ENCODE measurements around the gene PTPN11. TPM values are rescaled to one million over a fixed set of nuclear protein-coding genes. Genes with fewer than 3 reads are reported as not detected.

The PTPN11 gene
- polyA plus RNA-seq, 1 donor (not counting 4 experiments of a cell fraction or from before 2014, with no cell fraction given) = 95.3 TPM

DNA sequence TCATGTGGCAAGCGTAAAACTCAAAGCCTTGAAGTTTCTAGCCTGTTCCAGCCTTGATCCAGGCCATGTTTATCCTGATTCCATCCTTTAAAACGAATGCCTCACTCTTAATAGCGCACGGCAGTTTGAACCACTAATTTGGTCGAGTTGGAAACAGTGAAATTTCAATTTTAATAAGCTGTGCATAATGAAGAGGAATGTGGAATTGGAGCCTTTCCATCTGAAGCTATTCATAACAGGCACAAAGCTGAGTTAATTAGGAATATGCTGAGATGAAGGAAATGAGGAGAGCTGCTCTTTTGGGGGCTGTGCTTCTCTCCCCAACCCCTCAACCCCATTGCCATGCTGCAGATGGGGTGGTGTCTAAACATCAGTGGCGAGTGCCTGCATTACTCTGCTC lies 70.7 kb downstream of the PTPN11 start:
- no peak overlapping the region for H3K9ac ChIP-seq (ENCODE audit: control insufficient read depth, extremely low read depth, insufficient read depth, low read length)
- H3K9me1 ChIP-seq (ENCODE audit: control insufficient read depth, extremely low read depth, insufficient read depth, low read length) = no peaks in the 10 kb centered on the region
- H3K4me1 ChIP-seq (ENCODE audit: control insufficient read depth, extremely low read depth, insufficient read depth, low read length) = no peaks in the 10 kb centered on the region
- no peak for TF ChIP-seq EZH2 (IDR thresholded peaks at IDR 0.05; ENCODE audit: low read length)
- TF ChIP-seq, protein P1, sequence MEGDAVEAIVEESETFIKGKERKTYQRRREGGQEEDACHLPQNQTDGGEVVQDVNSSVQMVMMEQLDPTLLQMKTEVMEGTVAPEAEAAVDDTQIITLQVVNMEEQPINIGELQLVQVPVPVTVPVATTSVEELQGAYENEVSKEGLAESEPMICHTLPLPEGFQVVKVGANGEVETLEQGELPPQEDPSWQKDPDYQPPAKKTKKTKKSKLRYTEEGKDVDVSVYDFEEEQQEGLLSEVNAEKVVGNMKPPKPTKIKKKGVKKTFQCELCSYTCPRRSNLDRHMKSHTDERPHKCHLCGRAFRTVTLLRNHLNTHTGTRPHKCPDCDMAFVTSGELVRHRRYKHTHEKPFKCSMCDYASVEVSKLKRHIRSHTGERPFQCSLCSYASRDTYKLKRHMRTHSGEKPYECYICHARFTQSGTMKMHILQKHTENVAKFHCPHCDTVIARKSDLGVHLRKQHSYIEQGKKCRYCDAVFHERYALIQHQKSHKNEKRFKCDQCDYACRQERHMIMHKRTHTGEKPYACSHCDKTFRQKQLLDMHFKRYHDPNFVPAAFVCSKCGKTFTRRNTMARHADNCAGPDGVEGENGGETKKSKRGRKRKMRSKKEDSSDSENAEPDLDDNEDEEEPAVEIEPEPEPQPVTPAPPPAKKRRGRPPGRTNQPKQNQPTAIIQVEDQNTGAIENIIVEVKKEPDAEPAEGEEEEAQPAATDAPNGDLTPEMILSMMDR (optimal IDR thresholded peaks at IDR 0.05 in 1 of 3, IDR thresholded peaks at IDR 0.05 in 1 of 3, conservative IDR thresholded peaks at IDR 0.05 in 1 of 3; ENCODE audit: extremely low read depth in 1 of 3, insufficient read depth in 2 of 3, low read length in 3 of 3) = no peak
- no peak overlapping the region for H3K4me2 ChIP-seq (ENCODE audit: control insufficient read depth, extremely low read depth, insufficient read depth, low read depth, low read length)
- no peaks in the 10 kb centered on the region for H3K79me2 ChIP-seq (ENCODE audit: control insufficient read depth, insufficient read depth, low read length)
- no peak overlapping the region for H3K27ac ChIP-seq (ENCODE audit: control insufficient read depth, insufficient read depth, low read length)
- no peaks in the 10 kb centered on the region for H3K9me3 ChIP-seq (ENCODE audit: control insufficient read depth, low read depth, low read length)
- no peaks in the 10 kb centered on the region for H3K27me3 ChIP-seq (ENCODE audit: control insufficient read depth, extremely low read depth, insufficient read depth, low read length)
- peaks cover 17 to 23% of the 10 kb centered on the region in 2 experiments for H3K36me3 ChIP-seq (ENCODE audit: control insufficient read depth in 2 of 2, extremely low read depth in 1 of 2, insufficient read depth in 2 of 2, low read length in 2 of 2)
- FAIRE-seq (no peak), DNase-seq (ENCODE audit: low read depth, low spot score) (no peak)
- no peak overlapping the region for H3K4me3 ChIP-seq (ENCODE audit: control insufficient read depth in 2 of 3, extremely low read depth in 1 of 3, insufficient read depth in 2 of 3, low read depth in 1 of 3, low read length in 3 of 3)
- H2AFZ ChIP-seq (ENCODE audit: control insufficient read depth, low read length) = no peak overlapping the region
- H4K20me1 ChIP-seq (ENCODE audit: control insufficient read depth, extremely low read depth, insufficient read depth, low read length) = no peaks in the 10 kb centered on the region
- dilution Hi-C loops (cut with MboI; ENCODE audit: extremely low pct_ligation_motif_present, low sequenced_read_pairs) = no loop called here

- no peaks in the 10 kb centered on the region for H3K79me2 ChIP-seq (ENCODE audit: control insufficient read depth, insufficient read depth, low read length)
- H3K4me1 ChIP-seq (ENCODE audit: control insufficient read depth, extremely low read depth, insufficient read depth, low read length) = no peaks in the 10 kb centered on the region
- H4K20me1 ChIP-seq (ENCODE audit: control insufficient read depth, extremely low read depth, insufficient read depth, low read length) = no peaks in the 10 kb centered on the region
- H3K27me3 ChIP-seq (ENCODE audit: control insufficient read depth, extremely low read depth, insufficient read depth, low read length) = no peaks in the 10 kb centered on the region
- no peak overlapping the region for H3K4me3 ChIP-seq (ENCODE audit: control insufficient read depth in 2 of 3, extremely low read depth in 1 of 3, insufficient read depth in 2 of 3, low read depth in 1 of 3, low read length in 3 of 3)
- peaks cover 6 to 13% of the 10 kb centered on the region in 2 experiments for H3K36me3 ChIP-seq (ENCODE audit: control insufficient read depth in 2 of 2, extremely low read depth in 1 of 2, insufficient read depth in 2 of 2, low read length in 2 of 2)
- H3K9ac ChIP-seq (ENCODE audit: control insufficient read depth, extremely low read depth, insufficient read depth, low read length) = no peak overlapping the region
- TF ChIP-seq, protein P1 (optimal IDR thresholded peaks at IDR 0.05 in 1 of 3, IDR thresholded peaks at IDR 0.05 in 1 of 3, conservative IDR thresholded peaks at IDR 0.05 in 1 of 3; ENCODE audit: extremely low read depth in 1 of 3, insufficient read depth in 2 of 3, low read length in 3 of 3) = no peak
- DNase-seq (ENCODE audit: low read depth, low spot score) = no peak
- no peak overlapping the region for H2AFZ ChIP-seq (ENCODE audit: control insufficient read depth, low read length)
- no peak for FAIRE-seq
- H3K27ac ChIP-seq (ENCODE audit: control insufficient read depth, insufficient read depth, low read length) = no peak overlapping the region
- H3K4me2 ChIP-seq (ENCODE audit: control insufficient read depth, extremely low read depth, insufficient read depth, low read depth, low read length) = no peak overlapping the region
- no peaks in the 10 kb centered on the region for H3K9me1 ChIP-seq (ENCODE audit: control insufficient read depth, extremely low read depth, insufficient read depth, low read length)
- no peaks in the 10 kb centered on the region for H3K9me3 ChIP-seq (ENCODE audit: control insufficient read depth, low read depth, low read length)
- dilution Hi-C loops (cut with MboI; ENCODE audit: extremely low pct_ligation_motif_present, low sequenced_read_pairs) = no loop called here
These were observed 77.7 kb downstream of the PTPN11 start for GRCh38 chr12:112496496-112496895.
